GM21423 (cell line): ENCODE results near the gene LGALS7.
A peak's percentile ranks its signal among the peaks of the same experiment; 100 is the strongest.
"Not testable (repeated sequence)": the region's sequence is repeated elsewhere in the genome, so short reads cannot be mapped to it uniquely, and the experiment has no call there.

Experiments used
- ATAC-seq: cut with Tn5 transposase; IDR thresholded peaks from one replicate; pipeline ENCODE4 v1.9.1; 2021; ENCODE audit warnings: mild to moderate bottlenecking, moderate library complexity; ENCODE audit not compliant: unreplicated experiment

LGALS7 gene

GRCh38 chr19:38774181-38774950 is 1.0 kb upstream of the LGALS7 start:
- no peak for ATAC-seq

GRCh38 chr19:38771569-38771968 is 1.7 kb downstream of the LGALS7 start:
- not testable (repeated sequence) for ATAC-seq

- peak; percentile 64 for ATAC-seq
Measured at GRCh38 chr19:38770949-38771275, 2.4 kb downstream of the LGALS7 start.

GRCh38 chr19:38770228-38770948 is 2.9 kb downstream of the LGALS7 start:
- not testable (repeated sequence) for ATAC-seq

GRCh38 chr19:38769635-38770211 is 3.6 kb downstream of the LGALS7 start:
- peak; percentile 68 for ATAC-seq

- no peak for ATAC-seq
Measured at GRCh38 chr19:38766276-38767047, 6.9 kb downstream of the LGALS7 start.

- ATAC-seq = no peak
Measured at GRCh38 chr19:38765214-38765613, 8.1 kb downstream of the LGALS7 start.

GRCh38 chr19:38763795-38764220 is 9.5 kb downstream of the LGALS7 start:
- no peak for ATAC-seq

GRCh38 chr19:38761884-38762389 is 11.4 kb downstream of the LGALS7 start:
- ATAC-seq = not testable (repeated sequence)

GRCh38 chr19:38760805-38761517 is 12.4 kb downstream of the LGALS7 start:
- ATAC-seq = not testable (repeated sequence)

GRCh38 chr19:38759590-38760003 is 13.7 kb downstream of the LGALS7 start:
- ATAC-seq = no peak

- not testable (repeated sequence) for ATAC-seq
Measured at GRCh38 chr19:38754196-38754595, 19.1 kb downstream of the LGALS7 start.

GRCh38 chr19:38753783-38754182 is 19.5 kb downstream of the LGALS7 start:
- ATAC-seq = not testable (repeated sequence)

GRCh38 chr19:38745316-38745715 is 28.0 kb downstream of the LGALS7 start:
- no peak for ATAC-seq

- ATAC-seq = no peak
Measured at GRCh38 chr19:38744874-38745273, 28.4 kb downstream of the LGALS7 start.

- ATAC-seq = no peak
Measured at GRCh38 chr19:38744298-38744681, 29.0 kb downstream of the LGALS7 start, which contains the start of gene CAPN12. CAPN12 (minus strand) TSS chr19:38744474; CDS start chr19:38744165, 309 bp downstream.

GRCh38 chr19:38743394-38744297 is 29.7 kb downstream of the LGALS7 start:
- no peak for ATAC-seq

GRCh38 chr19:38742906-38743305 is 30.4 kb downstream of the LGALS7 start:
- ATAC-seq = no peak

- ATAC-seq = no peak
Measured at GRCh38 chr19:38742296-38742695, 31.0 kb downstream of the LGALS7 start.
